SK-N-DZ (cell line): ENCODE data around the gene TBXAS1.
A peak's percentile ranks its signal among the peaks of the same experiment; 100 is the strongest.

Experiments
- DNase-seq: peaks from one replicate; pipeline ENCODE4 v3.0.0-alpha.2; 2015; ENCODE audit warnings: low spot score

Gene TBXAS1

DNA sequence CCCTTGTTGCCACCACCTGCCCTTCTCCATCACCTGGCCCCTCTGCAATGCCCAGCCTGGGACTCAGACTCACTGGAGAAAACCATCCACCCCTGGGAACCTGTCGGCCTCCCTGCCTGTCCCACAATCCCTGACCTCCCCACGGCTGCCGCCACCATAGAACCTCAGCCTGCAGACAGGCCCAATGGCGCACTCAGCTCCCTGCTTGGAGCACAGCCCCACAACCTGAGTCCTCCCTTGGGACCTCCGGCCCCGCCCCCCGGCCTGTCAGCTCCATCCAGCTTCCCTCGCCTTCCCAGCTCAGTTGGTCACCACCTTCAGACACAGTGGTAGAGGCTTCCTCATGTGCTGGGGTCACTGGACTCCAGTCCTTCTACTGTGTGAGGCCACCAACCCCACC, 192.5 kb downstream of the TBXAS1 start:
- DNase-seq: no peak

DNA sequence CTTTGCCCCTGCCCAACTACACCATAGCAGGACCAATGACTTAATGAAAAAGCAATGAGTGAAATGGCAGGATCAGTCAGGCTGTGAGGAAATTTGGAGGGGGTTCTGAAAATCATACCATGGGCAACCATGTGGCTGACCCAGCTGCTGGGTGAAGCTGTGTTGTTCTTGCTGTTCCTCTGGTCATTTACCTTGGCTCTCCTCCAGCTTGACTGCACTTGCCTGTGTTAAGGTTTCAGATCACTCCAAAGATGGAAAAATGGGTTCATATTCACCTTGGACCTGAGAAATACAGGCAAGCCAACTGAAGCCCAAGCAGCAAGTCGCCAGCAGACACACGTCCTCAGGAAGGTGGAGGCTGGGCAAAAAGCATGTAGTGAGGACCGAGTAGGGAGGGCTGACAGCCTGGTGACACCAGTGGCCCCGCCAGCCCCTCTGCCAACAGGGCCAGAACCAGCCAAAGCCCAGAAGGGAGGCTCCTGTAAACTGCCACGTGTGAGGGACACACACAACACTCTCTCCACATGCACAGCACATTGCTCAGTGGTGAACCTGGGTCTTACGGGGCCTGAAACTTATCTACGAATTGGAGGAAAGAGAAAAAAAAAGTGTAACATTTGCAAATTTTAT, 193.6 kb downstream of the TBXAS1 start:
- no peak for DNase-seq

DNA sequence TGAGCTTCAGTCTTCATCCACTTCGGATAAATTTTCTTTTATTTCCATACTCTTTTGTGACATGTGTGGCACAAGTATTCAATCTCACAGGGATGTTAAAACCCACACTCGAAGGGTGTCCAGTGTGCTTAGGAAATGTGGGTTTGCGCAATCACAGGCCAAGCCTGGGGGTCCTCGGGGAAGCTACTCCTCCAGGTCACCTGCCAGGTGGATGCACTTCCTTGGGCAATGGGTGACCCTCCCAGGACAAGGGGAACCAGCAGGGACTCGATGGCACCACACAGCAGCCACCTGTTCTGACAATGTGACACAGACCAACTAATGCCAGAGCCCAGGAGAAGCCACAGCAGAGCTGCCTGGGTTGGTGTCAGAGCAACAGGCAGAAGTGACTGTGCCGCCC, 194.7 kb downstream of the TBXAS1 start:
- DNase-seq: no peak

DNA sequence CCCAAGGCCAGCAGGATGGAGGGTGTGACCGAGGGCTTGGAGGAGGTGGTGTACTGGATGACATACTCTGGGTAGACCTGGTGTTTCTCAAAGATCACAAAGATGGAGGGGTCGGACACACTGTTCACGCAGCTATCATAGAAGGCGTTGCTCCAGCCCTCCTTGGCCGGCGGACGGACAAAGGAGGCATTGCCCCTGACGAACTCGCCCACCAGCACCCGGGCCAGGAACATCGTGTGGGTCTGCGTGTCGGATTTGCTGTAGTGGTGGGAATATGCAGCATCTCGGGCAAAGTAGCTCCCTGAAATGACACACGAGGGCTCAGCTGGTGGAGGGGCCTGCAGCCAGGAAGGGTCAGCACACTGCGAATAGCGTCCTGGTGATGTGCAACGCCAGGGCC, 195.5 kb downstream of the TBXAS1 start:
- no peak for DNase-seq

DNA sequence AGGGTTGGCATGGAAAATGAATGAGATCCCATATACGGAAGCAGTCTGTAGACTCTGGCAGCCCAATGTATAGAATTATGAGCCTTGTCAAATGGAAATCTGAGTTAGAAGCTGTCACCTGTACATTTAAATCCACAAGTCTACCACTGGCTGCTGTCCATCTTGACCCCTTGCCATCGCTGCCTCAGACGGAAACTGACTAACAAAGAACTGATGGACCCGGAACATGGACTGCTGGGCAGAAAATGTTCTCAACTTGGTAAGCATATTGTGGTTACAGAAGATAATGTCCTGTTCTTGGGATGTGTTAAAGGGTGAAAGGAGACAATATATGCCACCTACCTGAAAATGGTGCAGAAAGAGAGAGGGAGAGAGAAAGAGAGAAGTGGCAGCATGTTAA, 196.2 kb downstream of the TBXAS1 start:
- DNase-seq: no peak

DNA sequence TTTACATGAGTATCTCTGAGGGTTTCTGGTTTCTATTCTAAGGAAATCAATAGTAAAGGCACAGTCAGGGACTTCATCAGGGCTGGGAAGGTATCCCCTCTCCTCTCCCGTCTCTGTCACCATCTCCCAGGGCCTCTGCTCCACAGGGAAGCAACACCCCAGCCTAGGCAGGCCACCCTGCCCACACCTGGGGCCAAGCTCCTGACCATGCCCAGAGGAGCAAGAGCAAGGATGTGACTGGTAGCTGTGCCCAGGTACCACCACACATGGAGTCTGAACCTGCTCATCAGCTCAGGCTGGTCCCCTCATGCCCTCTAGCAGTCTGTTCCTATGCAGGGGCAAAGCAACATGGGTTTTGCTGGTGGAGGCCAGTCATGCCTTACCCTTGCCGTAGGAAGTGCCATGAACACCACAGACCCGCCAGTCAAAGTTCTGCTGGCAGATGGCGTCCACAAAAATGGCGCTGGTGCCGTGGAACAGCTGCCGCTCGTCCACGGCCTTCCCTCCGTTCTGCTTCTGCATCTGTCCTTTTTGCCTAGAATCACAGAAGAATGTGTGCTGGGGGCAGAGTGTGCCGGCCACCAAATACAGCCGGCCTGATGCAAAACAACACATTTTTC, 196.9 kb downstream of the TBXAS1 start:
- no peak for DNase-seq

DNA sequence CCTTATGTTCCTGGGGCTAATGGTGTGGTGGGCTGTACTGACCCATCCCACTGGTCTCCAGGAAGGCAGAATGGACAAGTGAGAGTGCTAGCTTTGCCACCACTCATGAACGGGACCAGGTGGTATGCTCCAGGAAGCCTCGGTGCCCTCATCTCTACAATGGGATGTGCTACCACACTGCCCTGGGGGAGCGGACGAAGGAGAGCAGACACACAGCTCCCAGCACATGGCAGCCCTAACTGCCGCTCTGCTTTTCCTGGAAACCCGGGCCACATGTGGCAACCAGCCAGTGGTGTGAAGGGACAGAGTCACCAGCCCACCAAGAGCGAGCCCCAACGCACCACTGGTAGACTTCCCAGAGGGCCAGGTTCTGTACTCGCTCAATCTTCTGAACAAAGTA, 197.9 kb downstream of the TBXAS1 start:
- no peak for DNase-seq

DNA sequence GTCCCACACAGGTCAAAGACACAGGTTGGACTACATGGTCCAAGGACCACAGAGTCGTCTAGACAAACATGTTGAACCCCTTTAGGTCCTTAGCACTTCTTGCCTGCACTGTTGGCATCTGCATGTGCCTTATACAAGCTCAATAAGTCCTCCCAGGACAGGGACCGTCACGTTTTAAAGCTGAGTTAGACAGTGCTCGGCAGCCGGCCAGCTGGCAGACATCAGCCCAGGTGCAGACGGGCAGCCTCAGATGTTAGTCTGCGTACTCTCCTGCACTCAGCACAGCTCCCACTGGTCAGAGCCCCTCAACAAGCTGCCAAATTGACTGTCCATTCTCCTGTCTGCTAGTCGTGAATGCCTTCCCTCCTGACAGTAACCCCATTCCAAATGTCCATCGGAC, 198.8 kb downstream of the TBXAS1 start:
- peak; percentile 38 for DNase-seq

DNA sequence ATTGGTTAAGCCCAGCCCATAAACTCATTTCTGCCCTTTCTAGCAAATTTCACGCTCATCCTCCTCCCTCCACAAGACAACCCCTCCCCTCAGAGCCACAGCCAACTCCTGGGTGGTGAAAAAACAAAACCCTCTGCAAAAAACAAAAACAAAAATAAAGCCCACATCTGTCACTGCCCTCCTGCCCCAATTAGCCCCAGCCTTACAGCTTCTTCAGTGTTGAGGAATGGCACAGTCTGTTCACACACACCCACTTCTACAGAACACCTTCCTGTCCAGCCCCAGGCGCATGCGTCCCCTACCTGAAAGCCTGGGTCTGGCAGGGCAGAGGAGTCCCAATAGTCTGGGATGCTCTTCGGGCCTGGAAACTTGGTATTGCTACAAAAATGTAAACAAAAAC, 199.2 kb downstream of the TBXAS1 start:
- DNase-seq: no peak

DNA sequence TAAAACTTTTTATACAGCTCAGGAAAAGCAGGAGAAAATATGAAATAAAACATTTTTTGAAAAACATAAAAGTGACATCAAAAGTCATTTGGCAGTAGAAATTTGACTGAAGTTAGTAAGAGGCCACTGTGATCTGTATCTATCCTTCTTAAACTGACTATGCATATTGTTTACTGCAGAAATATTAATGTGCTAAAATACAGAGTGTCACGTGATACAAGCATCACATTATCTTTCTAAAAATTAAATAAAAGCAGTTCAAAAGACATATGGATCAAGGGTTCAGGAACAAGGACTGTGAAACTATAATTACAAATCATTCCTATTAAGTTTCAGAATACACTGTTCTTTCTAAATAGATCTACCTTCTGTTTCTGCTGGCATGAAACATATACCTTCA, 200.0 kb downstream of the TBXAS1 start:
- DNase-seq: no peak

DNA sequence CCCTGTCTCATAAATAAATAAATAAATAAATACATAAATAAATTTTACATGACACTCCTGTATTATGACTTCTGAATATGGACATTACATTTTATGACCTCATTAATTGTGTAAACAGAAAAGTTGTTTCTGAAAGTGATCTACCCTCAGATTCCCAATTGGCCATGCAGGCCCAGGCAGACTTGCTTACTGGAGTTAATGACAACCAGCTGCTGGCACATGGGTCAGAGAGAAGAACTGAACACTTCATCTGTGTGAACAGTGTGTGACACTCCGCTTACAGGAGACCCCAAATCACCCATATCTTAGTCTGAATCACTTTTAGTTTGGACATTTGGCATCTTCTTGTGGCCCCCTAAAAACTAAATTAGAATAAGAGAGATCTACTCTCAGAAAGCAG, 202.3 kb downstream of the TBXAS1 start:
- no peak for DNase-seq

DNA sequence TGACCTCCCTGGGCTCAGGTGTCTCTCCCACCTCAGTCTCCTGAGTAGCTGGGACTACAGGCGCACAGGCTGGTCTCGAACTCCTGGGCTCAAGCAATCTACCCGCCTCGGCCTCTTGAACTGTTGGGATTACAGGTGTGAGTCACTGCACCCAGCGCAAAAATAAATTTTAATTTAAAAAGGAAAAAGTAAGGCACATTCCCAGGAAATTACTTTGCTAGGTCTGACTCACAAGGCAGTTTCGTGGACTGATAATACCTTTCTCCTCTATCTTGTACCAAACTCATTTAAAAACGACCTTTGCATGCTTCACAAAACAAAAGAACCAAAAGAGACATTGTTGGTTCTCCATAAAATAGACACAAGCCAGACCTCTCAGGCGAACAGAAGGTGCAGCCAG, 204.0 kb downstream of the TBXAS1 start:
- no peak for DNase-seq

DNA sequence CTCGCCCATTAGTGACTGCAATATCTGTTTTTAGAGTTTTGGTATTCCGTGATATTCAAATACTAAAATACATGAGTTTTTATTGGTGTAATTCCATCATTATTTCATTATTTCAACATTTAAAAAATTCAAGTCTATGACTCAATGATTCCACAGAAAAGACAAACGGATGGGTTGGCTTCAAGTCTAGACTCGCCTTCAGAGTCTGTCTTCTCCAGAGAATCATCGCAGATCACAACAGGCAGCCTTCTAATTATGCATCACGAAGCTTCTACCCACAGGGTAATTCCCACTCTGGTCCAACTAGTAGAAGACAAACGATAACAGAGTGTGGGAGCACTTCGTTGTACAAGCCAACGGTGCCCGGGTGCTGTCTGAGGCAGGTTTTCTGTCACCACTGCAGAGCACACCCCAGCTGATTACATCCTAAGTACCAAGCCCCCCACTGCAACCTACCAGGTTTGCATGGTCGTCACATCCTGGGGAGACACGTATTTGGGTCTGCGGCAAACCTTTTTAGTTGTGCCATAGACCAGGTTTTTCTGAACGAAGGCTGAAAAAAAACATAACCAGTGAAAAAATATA, 204.8 kb downstream of the TBXAS1 start:
- DNase-seq: no peak

DNA sequence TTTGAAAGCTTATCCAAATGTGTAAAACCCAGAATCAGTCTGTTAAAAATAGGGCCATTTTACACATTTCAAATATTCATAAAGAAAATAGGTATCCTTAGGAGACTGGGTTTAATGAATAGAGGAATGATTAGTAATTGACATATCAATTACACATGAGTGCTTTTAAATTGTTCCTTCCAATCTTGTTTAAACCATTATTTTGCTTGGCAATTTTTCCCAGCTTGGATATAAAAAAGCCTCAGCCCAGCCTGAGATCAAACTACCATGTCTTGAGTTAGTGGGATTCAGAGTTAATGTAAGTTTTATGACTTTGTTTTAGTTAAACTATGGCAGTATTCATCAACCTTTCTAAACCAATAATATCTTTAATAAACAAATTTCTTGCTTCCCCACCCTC, 205.4 kb downstream of the TBXAS1 start:
- DNase-seq: no peak

DNA sequence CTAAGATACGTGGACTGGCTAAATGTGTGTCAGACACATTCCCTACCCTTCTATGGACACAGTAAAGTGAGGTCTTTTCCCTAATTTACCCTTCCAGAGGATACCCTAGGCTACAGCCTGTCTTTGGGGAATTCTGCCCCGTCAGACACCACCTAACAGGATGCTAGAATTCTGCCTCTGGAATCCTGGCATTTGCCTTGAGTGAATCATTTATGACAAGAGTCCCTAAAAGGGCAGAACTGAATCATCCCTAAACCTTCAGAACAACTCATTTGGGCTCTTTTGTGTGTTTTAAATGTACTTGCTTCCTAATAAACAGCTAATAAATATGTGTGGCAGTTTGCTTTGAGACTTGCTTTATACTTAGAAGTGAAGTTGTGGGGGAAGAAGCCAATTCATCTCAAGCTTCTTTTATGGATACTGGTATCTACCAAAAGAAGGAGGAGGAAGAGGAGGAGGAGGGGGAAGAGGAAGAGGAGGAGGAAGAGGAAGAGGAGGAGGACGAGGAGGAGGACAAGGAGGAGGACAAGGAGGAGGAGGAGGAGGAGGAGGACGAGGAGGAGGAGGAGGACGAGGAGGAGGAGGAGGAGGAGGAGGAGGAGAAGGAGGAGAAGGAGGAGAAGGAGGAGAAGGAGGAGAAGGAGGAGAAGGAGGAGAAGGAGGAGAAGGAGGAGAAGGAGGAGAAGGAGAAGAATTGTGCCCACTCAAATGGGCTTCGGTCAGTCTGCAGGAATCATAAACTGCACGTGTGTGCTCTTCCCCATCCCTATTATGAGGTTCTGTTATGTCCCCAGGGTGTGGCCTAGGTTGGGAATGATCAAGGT, 206.5 kb downstream of the TBXAS1 start:
- no peak for DNase-seq

DNA sequence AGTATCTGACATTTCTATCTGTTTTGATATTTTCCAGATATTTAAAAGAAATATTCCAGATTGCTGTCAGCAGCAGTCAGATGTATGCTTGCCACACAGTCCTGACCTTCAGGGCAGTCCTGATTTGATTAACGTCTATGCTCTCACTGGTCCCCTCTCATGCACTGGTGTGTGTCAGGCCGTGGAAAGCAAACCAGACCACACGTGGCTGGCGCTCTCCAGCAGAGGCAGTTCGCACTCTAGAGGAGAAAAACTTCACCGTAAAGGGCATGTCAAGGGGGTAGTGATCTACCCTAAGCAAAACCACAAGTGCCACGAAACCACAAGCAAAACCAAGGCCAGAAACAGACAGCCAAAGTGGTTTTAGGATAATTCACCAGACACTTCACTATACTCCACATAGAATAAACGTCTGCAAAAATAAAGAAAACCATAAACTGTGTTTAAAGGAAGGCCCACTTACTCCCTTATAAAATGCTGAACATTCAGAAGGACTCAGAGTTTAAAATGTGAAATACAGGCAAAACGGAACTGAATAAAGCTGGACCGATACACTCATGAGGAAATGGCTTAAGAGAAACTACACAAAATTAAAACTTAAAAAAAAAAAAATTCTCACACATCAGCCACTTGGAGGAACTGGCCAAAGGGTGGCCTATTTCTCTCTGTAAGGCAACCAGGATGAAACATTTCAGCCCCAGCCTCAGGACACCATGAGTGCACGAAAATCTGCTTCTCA, 207.3 kb downstream of the TBXAS1 start:
- peak; percentile 99 for DNase-seq

DNA sequence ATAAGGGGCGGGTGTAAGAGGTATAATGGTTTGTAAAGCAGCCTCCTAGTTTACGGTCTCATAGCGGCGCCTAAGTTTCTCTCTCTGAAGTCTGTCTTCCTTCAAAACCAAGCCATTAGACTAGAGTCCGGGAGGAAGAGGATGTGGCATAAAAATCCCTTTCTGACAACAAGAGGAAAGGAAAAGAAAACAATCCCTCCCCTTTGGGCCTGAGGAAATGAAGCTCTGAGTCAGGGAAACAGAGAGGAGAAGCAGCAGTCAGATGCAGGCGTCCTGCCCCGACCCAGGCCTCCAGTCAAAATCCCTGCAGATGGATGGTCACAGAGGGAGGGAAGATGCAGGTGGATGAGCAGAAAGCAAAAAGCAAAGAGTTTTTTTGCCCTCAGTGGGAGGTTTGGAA, 210.0 kb downstream of the TBXAS1 start:
- DNase-seq: no peak

DNA sequence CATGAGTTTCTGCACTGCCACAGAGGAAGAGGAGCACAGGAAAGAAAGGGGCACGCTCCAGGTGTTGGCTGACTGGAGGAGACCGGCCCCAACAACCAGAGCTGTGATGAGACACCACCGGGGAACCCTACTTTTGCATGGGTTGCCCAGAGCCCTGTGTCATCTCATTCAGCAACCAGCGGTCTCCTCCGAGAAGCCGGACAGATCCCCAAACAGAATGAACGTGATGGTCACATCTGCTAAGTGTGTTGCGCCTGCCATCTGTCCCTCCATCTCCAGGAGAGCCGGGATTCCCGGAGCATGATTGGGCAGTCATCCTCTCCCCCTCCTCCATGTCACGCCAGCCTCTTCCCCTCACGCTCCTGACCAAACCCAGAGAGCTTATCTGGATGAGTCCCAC, 210.8 kb downstream of the TBXAS1 start:
- DNase-seq: no peak

DNA sequence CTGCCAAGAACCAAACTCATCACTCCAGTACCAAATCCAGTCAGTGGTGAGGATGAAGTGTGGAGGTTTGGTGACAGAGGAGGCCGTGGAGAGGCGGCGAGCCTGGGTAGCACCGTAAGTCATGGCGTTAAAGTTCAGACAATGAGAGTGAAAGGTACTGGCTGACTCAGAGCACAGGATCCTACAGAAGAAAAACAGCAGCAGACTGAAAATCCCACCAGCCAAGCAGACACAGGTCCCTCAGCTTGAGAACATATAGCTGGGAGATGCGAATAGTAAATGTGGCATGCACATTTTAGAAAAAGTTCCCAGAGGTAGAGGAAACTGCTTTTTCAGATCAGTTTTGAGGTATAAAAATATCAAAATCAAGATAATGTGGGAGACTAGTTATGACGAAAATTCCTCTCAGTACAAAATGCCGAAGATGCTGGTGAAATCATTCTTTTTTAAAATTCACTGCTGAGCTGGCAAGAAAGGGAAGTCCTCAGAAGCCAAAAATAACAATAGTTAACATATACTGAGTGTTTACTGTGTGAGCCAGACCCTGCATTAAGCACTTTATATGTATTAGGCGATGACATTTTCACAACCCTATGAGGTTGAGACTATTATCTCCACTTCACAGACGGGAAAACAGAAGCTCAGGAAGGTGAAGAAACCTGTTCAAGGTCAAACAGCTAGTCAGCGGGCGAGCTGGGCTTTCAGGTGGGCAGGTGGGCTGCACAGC, 212.8 kb downstream of the TBXAS1 start:
- DNase-seq: no peak

DNA sequence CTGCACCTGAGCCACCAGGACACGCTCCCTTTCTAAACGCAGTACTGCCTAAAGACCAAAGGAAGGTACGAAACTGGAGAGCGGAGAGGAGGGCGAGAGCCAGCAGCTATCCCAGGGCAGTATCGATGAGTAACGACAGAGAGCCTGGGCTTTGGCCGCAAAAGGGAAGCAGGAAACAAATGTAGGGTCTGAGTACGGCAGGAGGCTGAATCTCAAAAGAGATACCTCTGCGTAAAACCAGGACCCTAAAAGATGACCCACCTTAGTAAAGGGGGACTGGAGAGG, 213.3 kb downstream of the TBXAS1 start:
- no peak for DNase-seq

DNA sequence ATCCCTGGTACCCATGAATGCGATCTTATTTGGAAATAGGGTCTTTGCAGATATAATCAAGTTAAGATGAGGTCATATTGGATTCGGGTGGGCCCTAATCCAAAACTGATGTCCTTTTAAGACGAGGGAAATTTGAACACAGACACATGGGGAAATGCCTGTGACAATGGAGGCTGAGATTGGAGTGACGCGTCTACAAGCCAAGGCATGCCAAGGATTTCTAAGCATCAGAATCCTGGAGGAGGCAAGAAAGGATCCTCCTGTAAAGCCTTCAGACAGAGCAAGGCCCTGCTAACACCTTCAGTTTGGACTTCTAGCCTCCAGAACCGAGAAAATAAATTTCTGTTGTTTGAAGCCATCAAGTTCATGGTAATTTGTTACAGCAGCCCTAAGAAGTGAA, 215.2 kb downstream of the TBXAS1 start:
- no peak for DNase-seq

DNA sequence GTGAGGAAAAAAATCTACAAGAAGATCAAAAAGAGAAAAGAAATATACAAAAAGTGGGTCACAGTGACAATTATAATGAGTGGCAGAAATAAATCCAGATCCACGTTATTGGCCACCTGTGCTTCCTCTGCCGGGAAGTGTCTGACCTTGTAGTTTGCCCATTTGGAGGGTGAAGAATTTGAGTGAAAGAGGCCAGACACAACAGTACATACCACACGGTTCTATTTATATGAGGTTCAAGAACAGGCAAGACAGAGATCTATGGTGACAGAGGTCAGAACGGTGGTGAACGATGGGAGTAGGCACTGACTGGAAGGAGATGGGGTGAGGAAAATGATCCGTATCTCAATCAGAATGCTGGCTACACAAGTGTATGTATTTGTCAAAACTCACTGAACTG, 216.6 kb downstream of the TBXAS1 start:
- DNase-seq: no peak
